ENCODE results near the gene CCDC183. TPM values are rescaled to one million over a fixed set of nuclear protein-coding genes. Genes with fewer than 3 reads are reported as not detected.
A peak's percentile ranks its signal among the peaks of the same experiment; 100 is the strongest.

CCDC183 gene
- total RNA-seq, 4 donors from 2014 or later: 25.2 to 161 (median 63.5) TPM

DNA sequence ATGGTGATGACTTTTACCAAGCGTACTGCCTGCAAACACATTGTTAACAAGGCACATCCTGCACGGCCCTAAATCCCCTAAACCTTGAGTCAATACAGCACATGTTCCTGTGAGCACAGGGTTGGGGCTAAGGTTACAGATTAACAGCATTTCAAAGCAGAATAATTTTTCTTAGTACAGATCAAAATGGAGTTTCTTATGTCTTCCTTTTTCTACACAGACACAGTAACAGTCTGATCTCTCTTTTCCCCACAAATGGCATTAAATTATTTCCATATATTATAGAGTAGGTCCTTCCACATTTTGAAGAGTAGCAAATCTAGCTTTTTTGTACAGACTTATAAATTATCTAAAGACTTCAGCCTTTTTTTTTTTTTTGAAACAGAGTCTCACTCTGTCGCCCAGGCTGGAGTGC is 6.6 kb upstream of the CCDC183 start:
- H3K27ac ChIP-seq: peak overlapping the region; percentile 95 to 99 (median 96)
- no peaks in the 10 kb centered on the region for H3K9me3 ChIP-seq
- intact Hi-C loops (cut with DNase I; ENCODE audit: low total_unique reads) (no loop called here), in situ Hi-C loops (cut with MboI; ENCODE audit: low pct_ligation_motif_present in 1 of 4, low pct_unique_long_range_greater_than_20kb in 1 of 4, low sequenced_read_pairs in 3 of 4) (loop anchor here (10.0 to 25.0 kb wide), 3 partner anchors 245 to 255 kb away; partner anchors contain the start of genes FUT7 (in 3 of the 4), NPDC1 (in 3 of the 4) and ABCA2 (in 2 of the 4))
- H3K4me1 ChIP-seq: peaks cover 19 to 57% (median 48%) of the 10 kb centered on the region in 4 donors
- H3K27me3 ChIP-seq: no peaks in the 10 kb centered on the region
- no peaks in the 10 kb centered on the region for H3K36me3 ChIP-seq
- 23 to 57% methylated on average over 2 to 3 of the region's 3 CpGs for WGBS, 2 donors (ENCODE audit: low coverage in 1 of 2)
- DNase-seq: no peak
- TF ChIP-seq EP300 (IDR thresholded peaks at IDR 0.05; ENCODE audit: low read depth) (no peak), POLR2AphosphoS5 (IDR thresholded peaks at IDR 0.05) (no peak), POLR2A (IDR thresholded peaks at IDR 0.05) (no peak)
- TF ChIP-seq, protein P1, sequence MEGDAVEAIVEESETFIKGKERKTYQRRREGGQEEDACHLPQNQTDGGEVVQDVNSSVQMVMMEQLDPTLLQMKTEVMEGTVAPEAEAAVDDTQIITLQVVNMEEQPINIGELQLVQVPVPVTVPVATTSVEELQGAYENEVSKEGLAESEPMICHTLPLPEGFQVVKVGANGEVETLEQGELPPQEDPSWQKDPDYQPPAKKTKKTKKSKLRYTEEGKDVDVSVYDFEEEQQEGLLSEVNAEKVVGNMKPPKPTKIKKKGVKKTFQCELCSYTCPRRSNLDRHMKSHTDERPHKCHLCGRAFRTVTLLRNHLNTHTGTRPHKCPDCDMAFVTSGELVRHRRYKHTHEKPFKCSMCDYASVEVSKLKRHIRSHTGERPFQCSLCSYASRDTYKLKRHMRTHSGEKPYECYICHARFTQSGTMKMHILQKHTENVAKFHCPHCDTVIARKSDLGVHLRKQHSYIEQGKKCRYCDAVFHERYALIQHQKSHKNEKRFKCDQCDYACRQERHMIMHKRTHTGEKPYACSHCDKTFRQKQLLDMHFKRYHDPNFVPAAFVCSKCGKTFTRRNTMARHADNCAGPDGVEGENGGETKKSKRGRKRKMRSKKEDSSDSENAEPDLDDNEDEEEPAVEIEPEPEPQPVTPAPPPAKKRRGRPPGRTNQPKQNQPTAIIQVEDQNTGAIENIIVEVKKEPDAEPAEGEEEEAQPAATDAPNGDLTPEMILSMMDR (IDR thresholded peaks at IDR 0.05): no peak
- H3K4me3 ChIP-seq: no peak overlapping the region

DNA sequence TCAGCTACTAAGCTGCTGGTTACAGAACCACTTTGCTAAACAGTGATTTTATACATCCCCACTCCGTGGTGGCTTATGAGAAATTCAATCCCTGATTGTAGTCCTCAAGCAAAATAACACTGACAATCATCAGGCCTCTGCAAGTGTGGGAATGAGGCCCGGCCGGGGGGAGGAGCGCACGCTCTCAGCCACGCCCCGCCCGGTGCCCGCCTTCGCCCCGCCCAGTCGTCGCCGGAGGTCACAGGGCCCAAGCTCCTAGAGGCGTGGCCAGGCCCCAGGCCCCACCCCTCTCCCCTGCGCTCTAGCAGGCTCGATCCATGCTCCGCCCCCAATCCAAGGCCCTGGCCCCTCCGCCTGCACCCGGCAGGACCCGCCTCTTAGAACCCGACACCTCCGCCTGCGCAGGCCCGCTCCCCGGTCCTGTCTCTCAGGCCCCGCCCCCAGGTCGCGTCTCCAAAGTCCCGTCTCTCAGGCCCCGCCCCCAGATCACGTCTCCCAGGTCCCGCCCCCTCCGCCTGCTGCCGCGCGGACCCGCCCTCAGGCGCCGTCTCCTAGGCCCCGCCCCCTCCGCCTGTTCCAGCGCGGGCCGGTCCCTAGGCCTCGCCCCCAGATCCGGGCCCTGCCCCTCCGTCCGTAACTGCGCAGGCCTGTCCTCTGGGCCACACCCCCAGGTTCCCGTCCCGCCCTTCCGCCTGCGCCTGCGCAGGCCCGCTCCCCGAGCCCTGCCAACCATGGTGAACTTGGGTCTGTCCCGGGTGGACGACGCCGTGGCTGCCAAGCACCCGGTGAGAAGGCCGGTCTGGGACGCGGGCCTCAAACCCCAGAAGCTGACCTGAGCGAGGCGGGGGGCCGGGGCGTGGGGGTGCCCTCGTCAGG is 5.3 kb upstream of the CCDC183 start, which contains the start of gene TMEM141:
Gene TMEM141 (plus strand): TSS at position 705 of the 876 bp plus-strand sequence. CDS start 27 bp downstream, at position 732.
- DNase-seq: peak; percentile 100
- Histone ChIP-seq H3K27me3 (no peaks in the 10 kb centered on the region), H3K4me1 (peaks cover 19 to 70% (median 55%) of the 10 kb centered on the region in 4 donors), H3K36me3 (no peaks in the 10 kb centered on the region), H3K27ac (peak within 1 kb of the TSS; percentile 95 to 99 (median 96)), H3K9me3 (no peaks in the 10 kb centered on the region), H3K4me3 (peak within 1 kb of the TSS; percentile 54 to 86 (median 58))
- in situ Hi-C loops (cut with MboI; ENCODE audit: low pct_ligation_motif_present in 1 of 4, low pct_unique_long_range_greater_than_20kb in 1 of 4, low sequenced_read_pairs in 3 of 4) (loop anchor here in 2 of 4 donors (25.0 kb wide), 1 partner anchor 246 kb away; the partner anchor contains the start of genes ABCA2 (in 2 of the 2), FUT7 (in 2 of the 2) and NPDC1 (in 2 of the 2)), intact Hi-C loops (cut with DNase I; ENCODE audit: low total_unique reads) (no loop called here)
- TF ChIP-seq EP300 (IDR thresholded peaks at IDR 0.05; ENCODE audit: low read depth) (no peak), POLR2AphosphoS5 (IDR thresholded peaks at IDR 0.05) (peak; percentile 86 to 93 (median 88)), POLR2A (IDR thresholded peaks at IDR 0.05) (peak; percentile 84)
- 0% methylated on average over 33 of the region's 70 CpGs; no CpG with 5 or more reads in 1 of the 2 donors for WGBS, 2 donors (ENCODE audit: low coverage in 1 of 2)

DNA sequence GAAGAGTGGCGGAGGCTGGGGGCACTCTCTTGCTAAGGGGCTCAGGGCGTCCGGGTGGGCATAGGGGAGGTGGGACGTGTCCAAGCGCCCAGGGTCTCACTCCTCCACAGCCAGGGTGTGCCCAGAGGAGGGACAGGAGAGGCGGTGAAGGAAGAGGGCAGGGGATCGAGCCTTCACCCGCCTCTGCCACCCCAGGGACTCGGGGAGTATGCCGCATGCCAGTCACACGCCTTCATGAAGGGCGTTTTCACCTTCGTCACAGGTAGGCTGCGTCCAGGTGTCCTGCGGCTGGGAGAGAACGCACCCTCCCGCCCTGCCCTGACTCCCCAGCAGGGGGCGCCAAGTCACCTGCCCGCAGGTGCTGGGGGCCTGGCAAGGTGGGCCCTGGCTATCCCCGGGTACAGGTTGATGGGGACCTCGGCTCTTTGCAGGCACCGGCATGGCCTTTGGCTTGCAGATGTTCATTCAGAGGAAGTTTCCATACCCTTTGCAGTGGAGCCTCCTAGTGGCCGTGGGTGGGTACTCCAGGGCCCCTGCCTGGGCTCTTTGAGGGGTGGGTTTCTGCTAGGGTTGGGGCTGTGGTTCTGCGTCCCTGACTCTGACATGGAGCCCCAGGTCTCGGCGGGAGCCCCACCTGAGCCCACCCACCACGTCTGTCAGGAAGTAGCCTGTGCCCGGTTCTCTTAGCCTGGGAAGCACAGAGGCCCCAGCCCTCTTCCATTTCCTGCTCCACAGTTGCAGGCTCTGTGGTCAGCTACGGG is 4.4 kb upstream of the CCDC183 start:
- in situ Hi-C loops (cut with MboI; ENCODE audit: low pct_ligation_motif_present in 1 of 4, low pct_unique_long_range_greater_than_20kb in 1 of 4, low sequenced_read_pairs in 3 of 4): loop anchor here in 2 of 4 donors (25.0 kb wide), 1 partner anchor 246 kb away; the partner anchor contains the start of genes ABCA2 (in 2 of the 2), FUT7 (in 2 of the 2) and NPDC1 (in 2 of the 2)

More for the DNA sequence above, 4.4 kb upstream of the CCDC183 start:
- H3K27ac ChIP-seq: peak overlapping the region; percentile 95 to 99 (median 96)
- no peaks in the 10 kb centered on the region for H3K27me3 ChIP-seq
- H3K36me3 ChIP-seq: no peaks in the 10 kb centered on the region
- 2% methylated on average over 27 of the region's 29 CpGs; no CpG with 5 or more reads in 1 of the 2 donors for WGBS, 2 donors (ENCODE audit: low coverage in 1 of 2)
- DNase-seq: peak; percentile 87
- peak overlapping the region; percentile 54 to 86 (median 58) for H3K4me3 ChIP-seq
- no peaks in the 10 kb centered on the region for H3K9me3 ChIP-seq
- intact Hi-C loops (cut with DNase I; ENCODE audit: low total_unique reads): no loop called here
- peaks cover 19 to 78% (median 61%) of the 10 kb centered on the region in 4 donors for H3K4me1 ChIP-seq
- TF ChIP-seq POLR2AphosphoS5 (IDR thresholded peaks at IDR 0.05) (peak in 1 of 3 donors; percentile 79), EP300 (IDR thresholded peaks at IDR 0.05; ENCODE audit: low read depth) (no peak), POLR2A (IDR thresholded peaks at IDR 0.05) (peak; percentile 77)
- TF ChIP-seq, protein P1 (IDR thresholded peaks at IDR 0.05): peak in 4 of 5 experiments; percentile 98 to 100 (median 100)
